ENCODE data around the gene RPS6KC1. TPM values are rescaled to one million over a fixed set of nuclear protein-coding genes. Genes with fewer than 3 reads are reported as not detected.

Gene RPS6KC1
- total and polyA plus RNA-seq, 2 of the 4 experiments (the other 2 are of a cell fraction) = 7.9 to 23.7 TPM

DNA sequence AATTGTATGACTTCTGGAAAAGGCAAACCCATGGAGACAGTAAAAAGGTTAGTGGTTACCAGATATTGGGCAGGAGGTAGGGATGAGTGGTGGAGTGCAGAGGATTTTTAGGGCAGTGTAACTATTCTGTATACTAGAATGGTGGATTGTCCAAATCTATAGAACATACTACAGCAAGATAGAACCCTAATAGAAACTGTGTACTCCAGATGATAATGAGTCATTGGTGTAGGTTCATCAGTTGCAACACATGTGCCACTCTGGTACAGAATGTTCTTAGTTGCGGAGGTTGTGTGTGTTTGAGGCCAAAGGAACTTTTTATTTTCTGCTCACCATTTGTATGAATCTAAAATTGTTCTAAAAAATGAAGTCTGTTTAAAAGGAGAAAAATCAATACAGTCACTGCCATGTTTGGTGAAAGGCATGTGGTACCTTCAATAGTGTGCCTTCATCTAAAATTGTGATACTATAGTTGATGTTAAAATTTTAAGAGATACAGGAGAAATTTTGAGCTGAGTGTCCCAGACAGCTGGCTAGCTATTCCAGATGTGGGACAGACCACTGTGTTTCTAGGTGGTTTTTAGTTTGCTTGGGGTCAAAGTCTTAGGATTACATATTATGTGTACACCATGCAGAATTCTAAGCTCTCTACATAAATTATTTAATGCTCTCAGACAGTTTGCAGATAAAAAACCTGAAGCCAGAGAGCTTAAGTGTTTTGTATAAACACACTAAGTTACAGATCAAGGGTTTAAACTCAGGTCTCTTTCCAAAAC lies 150.5 kb downstream of the RPS6KC1 start:
- Histone ChIP-seq H3K36me3 (ENCODE audit: control insufficient read depth, insufficient read depth, low read length) (peaks cover 3% of the 10 kb centered on the region; the same call in 1 of the 2 replicates), H4K91ac (ENCODE audit: insufficient read depth, low read depth, low read length) (no peak overlapping the region), H2BK15ac (ENCODE audit: low read depth, low read length) (no peak overlapping the region), H3K4ac (ENCODE audit: low read depth, low read length) (no peak overlapping the region), H4K5ac (ENCODE audit: low read depth, low read length) (no peak overlapping the region), H2AK5ac (ENCODE audit: low read depth, low read length) (no peak overlapping the region), H2BK20ac (ENCODE audit: low read depth, low read length) (no peak overlapping the region), H3K56ac (ENCODE audit: extremely low read depth, insufficient read depth, low read length) (no peak overlapping the region), H2AK9ac (replicated peaks; ENCODE audit: low read depth, low read length, poor library complexity) (no peak overlapping the region), H3K23ac (ENCODE audit: low read depth, low read length) (no peak overlapping the region), H2BK5ac (ENCODE audit: low read depth, low read length, poor library complexity, severe bottlenecking) (no peak overlapping the region), H3K4me1 (ENCODE audit: control insufficient read depth, insufficient read depth, low read length) (no peaks in the 10 kb centered on the region), H2BK120ac (ENCODE audit: low read depth, low read length) (no peak overlapping the region), H4K8ac (ENCODE audit: low read depth in 2 of 2, low read length in 2 of 2) (no peak overlapping the region), H3K9me1 (ENCODE audit: insufficient read depth, low read length) (no peaks in the 10 kb centered on the region), H3K79me1 (ENCODE audit: low read depth in 1 of 2, low read length in 2 of 2) (no peaks in the 10 kb centered on the region), H3K9ac (ENCODE audit: low read depth, low read length) (no peak overlapping the region), H3K27ac (ENCODE audit: insufficient read depth, low read length) (no peak overlapping the region), H4K20me1 (ENCODE audit: insufficient read depth, low read length) (no peaks in the 10 kb centered on the region), H3K27me3 (ENCODE audit: control insufficient read depth, insufficient read depth, low read length) (no peaks in the 10 kb centered on the region), H3K14ac (replicated peaks; ENCODE audit: low read depth, low read length) (no peak overlapping the region), H3K18ac (ENCODE audit: low read depth, low read length) (no peak overlapping the region), H3K9me3 (ENCODE audit: control insufficient read depth, insufficient read depth, low read length) (no peaks in the 10 kb centered on the region), H3K4me3 (ENCODE audit: insufficient read depth, low read depth, low read length) (no peak overlapping the region), H3K4me2 (ENCODE audit: low read depth, low read length) (no peak overlapping the region), H2AFZ (replicated peaks; ENCODE audit: low read length, poor library complexity) (no peak overlapping the region)
- in situ Hi-C loops (cut with MboI; ENCODE audit: low sequenced_read_pairs) = no loop called here
- DNase-seq (peak; percentile 10), ATAC-seq (ENCODE audit: low read depth) (no peak)
- TF ChIP-seq RCOR1 (IDR thresholded peaks at IDR 0.05; ENCODE audit: insufficient replicate concordance, low read length) (no peak), CEBPB (IDR thresholded peaks at IDR 0.05; ENCODE audit: low read depth, low read length) (peak; percentile 22; the same call in 1 of the 2 replicates)
- TF ChIP-seq, protein P1, sequence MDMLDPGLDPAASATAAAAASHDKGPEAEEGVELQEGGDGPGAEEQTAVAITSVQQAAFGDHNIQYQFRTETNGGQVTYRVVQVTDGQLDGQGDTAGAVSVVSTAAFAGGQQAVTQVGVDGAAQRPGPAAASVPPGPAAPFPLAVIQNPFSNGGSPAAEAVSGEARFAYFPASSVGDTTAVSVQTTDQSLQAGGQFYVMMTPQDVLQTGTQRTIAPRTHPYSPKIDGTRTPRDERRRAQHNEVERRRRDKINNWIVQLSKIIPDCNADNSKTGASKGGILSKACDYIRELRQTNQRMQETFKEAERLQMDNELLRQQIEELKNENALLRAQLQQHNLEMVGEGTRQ (IDR thresholded peaks at IDR 0.05; ENCODE audit: low read depth, low read length) = no peak
- dilution Hi-C loops (cut with HindIII; ENCODE audit: low sequenced_read_pairs, unreplicated experiment) = no loop called here
- intact Hi-C loops (cut with micrococcal nuclease) = no loop called here
- no CpG with 5 or more reads among the region's 1 CpG for WGBS, 2 experiments (ENCODE audit: extremely low coverage in 2 of 2, insufficient read length in 1 of 2)
- CTCF ChIA-PET = interaction anchor here (0.6 kb wide), 1 partner anchor 34 kb away, joined by 3 read pairs; no protein-coding TSS in a partner anchor
- no TSS peak for BruUV-seq (replicated peaks)
- POLR2A ChIA-PET (ENCODE audit: unreplicated experiment) = no interaction called here
